SU-DHL-6 (cell line): Measurements from ENCODE around the gene SRGAP3.

Experiments used
- CTCF ChIP-seq: fragments of 200-600 bp; sonication (generic); IDR thresholded peaks from one replicate; pipeline ENCODE4 v1.5.1; 2017; ENCODE audit warnings: antibody characterized with exemption, mild to moderate bottlenecking, low read length, moderate library complexity; ENCODE audit not compliant: insufficient read depth, poor library complexity, severe bottlenecking
- EZH2phosphoT487 ChIP-seq: fragments of 200-600 bp; sonication (generic), shearing (Covaris generic); conservative IDR thresholded peaks from 2 replicates; pipeline ENCODE4 v1.6.1; 2018; ENCODE audit warnings: mild to moderate bottlenecking, antibody characterized with exemption, low read length, moderate library complexity, mixed read lengths

DNA sequence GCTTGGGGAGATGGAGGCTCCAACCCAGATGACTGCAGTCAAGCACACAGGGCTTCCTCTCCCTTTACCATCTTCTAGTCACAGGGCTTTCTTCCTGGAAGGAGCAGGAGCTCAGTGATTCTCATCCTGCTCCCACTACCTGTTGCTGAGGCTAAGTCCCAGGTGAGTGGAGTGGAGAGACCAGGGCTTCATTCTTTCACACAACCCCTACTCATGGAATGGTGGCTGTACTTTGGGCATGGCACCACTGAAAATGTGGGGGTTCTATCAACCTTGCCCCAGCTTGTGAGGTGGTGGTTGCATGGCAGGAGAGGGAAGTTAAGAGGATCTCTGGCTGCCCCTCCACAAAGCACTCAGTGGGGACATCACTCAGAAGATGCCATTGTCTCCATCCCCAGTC, 249.4 kb downstream of the SRGAP3 start:
- TF ChIP-seq CTCF (no peak), EZH2phosphoT487 (no peak)
